GM12878 (cell line): ENCODE measurements around the gene SNRPD3. TPM values are rescaled to one million over a fixed set of nuclear protein-coding genes. Genes with fewer than 3 reads are reported as not detected.

Source experiments
- ATAC-seq: fragments of 200-7000 bp; cut with Tn5 transposase; 3 replicates; pipeline ENCODE4 v1.9.1; 2020; ENCODE audit warnings: mild to moderate bottlenecking, moderate library complexity
- BruUV-seq: library from RNA; stranded (reverse); fragments of 400-500 nt; replicated peaks from 2 replicates; lab custom pipeline; 2021; lab: Mats Ljungman, UMichigan
- CTCF ChIA-PET: fragments of 300-600 bp; sonication (Branson Sonifier 250); formaldehyde crosslinking; extraction: SDS; loops from one replicate; lab custom pipeline; 2021; ENCODE audit warnings: inconsistent platforms; lab: Yijun Ruan, JAX
- POLR2A ChIA-PET: fragments of 350-600 bp; formaldehyde crosslinking; extraction: SDS; loops from one replicate; lab custom pipeline; 2021; ENCODE audit warnings: inconsistent platforms; lab: Charles Lee
- RAD21 ChIA-PET: fragments of 300-600 bp; sonication (Branson Sonifier 250); formaldehyde crosslinking; loops from one replicate; lab custom pipeline; 2023; ENCODE audit warnings: antibody characterized with exemption; ENCODE audit not compliant: unreplicated experiment; lab: Charles Lee
- SMC1A ChIA-PET: fragments of 300-600 bp; sonication (Branson Sonifier 250); formaldehyde crosslinking; loops from one replicate; lab custom pipeline; 2023; ENCODE audit not compliant: unreplicated experiment, uncharacterized antibody; lab: Charles Lee
- DNase-seq: peaks from one replicate; pipeline ENCODE4 v3.0.0-alpha.2; 2011; ENCODE audit warnings: low read depth, low spot score
- FAIRE-seq: peaks from 3 replicates; lab custom pipeline; 2011; peaks lifted over from hg19 to GRCh38; lab: Jason Lieb, UNC
- H2AFZ ChIP-seq: 2 replicates; pipeline ENCODE4 v1.6.0; 2011; ENCODE audit warnings: low read depth, low read length, control low read depth; ENCODE audit not compliant: control insufficient read depth
- H3K27ac ChIP-seq: 2 replicates; pipeline ENCODE4 v1.5.1; 2011; ENCODE audit warnings: control low read depth; ENCODE audit not compliant: control insufficient read depth, insufficient read depth
- H3K27me3 ChIP-seq, 2 experiments: replicated peaks in 1 of 2; 2 replicates each; pipeline versions ENCODE4 v1.6.0 to v1.6.1; 2011; ENCODE audit warnings: low read length in 1 of 2; ENCODE audit not compliant: control insufficient read depth in 2 of 2, insufficient read depth in 2 of 2
- H3K36me3 ChIP-seq, 2 experiments: 2 replicates each; pipeline ENCODE4 v1.5.1; 2011; ENCODE audit warnings: low read length in 1 of 2; ENCODE audit not compliant: control insufficient read depth in 2 of 2, insufficient read depth in 2 of 2
- H3K4me1 ChIP-seq: 2 replicates; pipeline ENCODE4 v1.6.1; 2011; ENCODE audit warnings: mild to moderate bottlenecking, low read length, moderate library complexity, mixed read lengths; ENCODE audit not compliant: control insufficient read depth, insufficient read depth
- H3K4me2 ChIP-seq: 2 replicates; pipeline ENCODE4 v1.6.0; 2011; ENCODE audit warnings: control low read depth; ENCODE audit not compliant: control insufficient read depth, insufficient read depth
- H3K4me3 ChIP-seq: fragments of 200-600 bp; sonication (generic); 2 replicates; pipeline ENCODE4 v1.5.1; 2016
- H3K79me2 ChIP-seq: 2 replicates; pipeline ENCODE4 v1.6.0; 2011; ENCODE audit warnings: low read length; ENCODE audit not compliant: control insufficient read depth, insufficient read depth
- H3K9ac ChIP-seq: 2 replicates; pipeline ENCODE4 v1.8.0; 2011; ENCODE audit warnings: low read length, control low read depth, mixed read lengths; ENCODE audit not compliant: control insufficient read depth, insufficient read depth
- H3K9me3 ChIP-seq: replicated peaks from 3 replicates; pipeline ENCODE4 v1.5.1; 2011; ENCODE audit warnings: mild to moderate bottlenecking, low read length; ENCODE audit not compliant: control insufficient read depth, insufficient read depth
- H4K20me1 ChIP-seq: 2 replicates; pipeline ENCODE4 v1.6.0; 2011; ENCODE audit not compliant: control insufficient read depth, insufficient read depth
- NBN ChIP-seq: fragments of 450-650 bp; IDR thresholded peaks from 2 replicates; pipeline ENCODE4 v1.6.1; 2016
- POLR2A ChIP-seq: IDR thresholded peaks from 2 replicates; pipeline ENCODE4 v1.6.1; 2011; ENCODE audit warnings: low read depth, mild to moderate bottlenecking, low read length
- POLR2AphosphoS5 ChIP-seq: IDR thresholded peaks from 2 replicates; pipeline ENCODE4 v1.6.1; 2011; ENCODE audit warnings: mild to moderate bottlenecking, low read length, inconsistent platforms
- POU2F2 ChIP-seq: IDR thresholded peaks from 3 replicates; pipeline ENCODE4 v1.6.1; 2011; ENCODE audit warnings: low read depth, mild to moderate bottlenecking, low read length, borderline replicate concordance
- SMARCA5 ChIP-seq: fragments of 450-650 bp; IDR thresholded peaks from 2 replicates; pipeline ENCODE4 v1.6.1; 2017; ENCODE audit warnings: mild to moderate bottlenecking
- WGBS: methylation state at CpG from one replicate; pipeline ENCODE4 v1.1.6; 2016; ENCODE audit warnings: low lambda C conversion rate; ENCODE audit not compliant: insufficient replicate concordance, insufficient coverage; ENCODE audit errors: missing lambda C conversion rate; 5-methylcytosine and 5-hydroxymethylcytosine counted together
- in situ Hi-C: fragments of 300-500 bp; cut with MboI; formaldehyde crosslinking; loops from 9 replicates; pipeline ENCODE4 v1.14.3; 2018; ENCODE audit warnings: mixed read lengths
- intact Hi-C: fragments of 100-400 bp; cut with micrococcal nuclease; formaldehyde crosslinking; loops from one replicate; pipeline ENCODE4 v1.14.2; 2022; ENCODE audit not compliant: unreplicated experiment
- polyA plus RNA-seq, 11 experiments: library from polyadenylated mRNA; depleted of rRNA in 4 of 11; unstranded in 6 of 11; stranded (reverse) in 5 of 11; fragments of >200 nt; fragmentation: Nextera tagmentation in 4 of 11; fragmentation: Illumina TruSeq in 1 of 11; extraction: Ambion mirVana in 4 of 11; extraction: Trizol in 1 of 11; gene quantifications; 1 replicate in 1 of 11; 2 replicates in 10 of 11; pipeline versions ENCODE4 v1.2.1 to v1.2.3, GENCODE V29; 2011 to 2016; ENCODE audit warnings: inconsistent platforms in 2 of 11, missing spikeins in 2 of 11, low read depth in 1 of 11
- total RNA-seq, 4 experiments: library from RNA; depleted of rRNA in 3 of 4; stranded (reverse); fragments of >200 nt in 3 of 4; fragmentation: Illumina TruSeq in 1 of 4; extraction: Trizol in 1 of 4; gene quantifications; 2 replicates each; pipeline versions ENCODE4 v1.2.1 to v1.2.3, GENCODE V29; 2013 to 2021
- TF ChIP-seq, protein P1 (sequence below): fragments of 450-650 bp; IDR thresholded peaks from 2 replicates; pipeline ENCODE4 v1.6.1; 2016; ENCODE audit warnings: mild to moderate bottlenecking
- TF ChIP-seq, protein P2 (sequence below): fragments of 450-650 bp; formaldehyde crosslinking; IDR thresholded peaks from 2 replicates; pipeline ENCODE4 v1.4.0; 2022; ENCODE audit warnings: mild to moderate bottlenecking, moderate library complexity

The SNRPD3 gene
- total and polyA plus RNA-seq, 10 of the 15 experiments (the other 5 are each of a cell fraction or from before 2014, with no cell fraction given), result 112 to 324 (median 242) TPM

DNA sequence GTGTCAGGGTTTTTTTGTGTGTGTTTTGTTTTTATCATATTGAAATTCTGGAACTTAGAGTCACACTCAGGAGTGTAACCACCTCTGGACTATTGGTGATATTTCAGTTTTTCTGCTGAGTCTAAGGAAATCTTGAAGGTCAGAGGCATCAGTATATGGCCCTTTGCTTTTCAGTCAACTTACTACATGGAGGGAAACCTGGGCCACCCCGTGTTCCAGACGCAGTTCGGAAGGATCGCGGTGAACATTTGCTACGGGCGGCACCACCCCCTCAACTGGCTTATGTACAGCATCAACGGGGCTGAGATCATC, 40.8 kb upstream of the SNRPD3 start:
- H2AFZ ChIP-seq, result peak overlapping the region; percentile 15
- in situ Hi-C loops, result loop anchor here (5.0 kb wide), 1 partner anchor 83 kb away; no protein-coding TSS in a partner anchor

More for the DNA sequence above, 40.8 kb upstream of the SNRPD3 start:
- intact Hi-C loops, result no loop called here
- RAD21 ChIA-PET, result interaction anchor here (1.0 to 3.3 kb wide), 9 partner anchors 7 to 116 kb away, joined by 3 to 42 read pairs (median 4); no protein-coding TSS in a partner anchor
- TF ChIP-seq NBN (0 out of 2 replicates have a peak, but pooled peaks have one; percentile 25), POLR2A (no peak), SMARCA5 (peak; percentile 40; the same call in 1 of the 2 replicates), POU2F2 (0 out of 3 replicates have a peak, but pooled peaks have one; percentile 24), POLR2AphosphoS5 (0 out of 2 replicates have a peak, but pooled peaks have one; percentile 2)
- TF ChIP-seq, protein P1, sequence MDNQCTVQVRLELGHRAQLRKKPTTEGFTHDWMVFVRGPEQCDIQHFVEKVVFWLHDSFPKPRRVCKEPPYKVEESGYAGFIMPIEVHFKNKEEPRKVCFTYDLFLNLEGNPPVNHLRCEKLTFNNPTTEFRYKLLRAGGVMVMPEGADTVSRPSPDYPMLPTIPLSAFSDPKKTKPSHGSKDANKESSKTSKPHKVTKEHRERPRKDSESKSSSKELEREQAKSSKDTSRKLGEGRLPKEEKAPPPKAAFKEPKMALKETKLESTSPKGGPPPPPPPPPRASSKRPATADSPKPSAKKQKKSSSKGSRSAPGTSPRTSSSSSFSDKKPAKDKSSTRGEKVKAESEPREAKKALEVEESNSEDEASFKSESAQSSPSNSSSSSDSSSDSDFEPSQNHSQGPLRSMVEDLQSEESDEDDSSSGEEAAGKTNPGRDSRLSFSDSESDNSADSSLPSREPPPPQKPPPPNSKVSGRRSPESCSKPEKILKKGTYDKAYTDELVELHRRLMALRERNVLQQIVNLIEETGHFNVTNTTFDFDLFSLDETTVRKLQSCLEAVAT, result peak; percentile 37; the same call in 1 of the 2 replicates
- TF ChIP-seq, protein P2, sequence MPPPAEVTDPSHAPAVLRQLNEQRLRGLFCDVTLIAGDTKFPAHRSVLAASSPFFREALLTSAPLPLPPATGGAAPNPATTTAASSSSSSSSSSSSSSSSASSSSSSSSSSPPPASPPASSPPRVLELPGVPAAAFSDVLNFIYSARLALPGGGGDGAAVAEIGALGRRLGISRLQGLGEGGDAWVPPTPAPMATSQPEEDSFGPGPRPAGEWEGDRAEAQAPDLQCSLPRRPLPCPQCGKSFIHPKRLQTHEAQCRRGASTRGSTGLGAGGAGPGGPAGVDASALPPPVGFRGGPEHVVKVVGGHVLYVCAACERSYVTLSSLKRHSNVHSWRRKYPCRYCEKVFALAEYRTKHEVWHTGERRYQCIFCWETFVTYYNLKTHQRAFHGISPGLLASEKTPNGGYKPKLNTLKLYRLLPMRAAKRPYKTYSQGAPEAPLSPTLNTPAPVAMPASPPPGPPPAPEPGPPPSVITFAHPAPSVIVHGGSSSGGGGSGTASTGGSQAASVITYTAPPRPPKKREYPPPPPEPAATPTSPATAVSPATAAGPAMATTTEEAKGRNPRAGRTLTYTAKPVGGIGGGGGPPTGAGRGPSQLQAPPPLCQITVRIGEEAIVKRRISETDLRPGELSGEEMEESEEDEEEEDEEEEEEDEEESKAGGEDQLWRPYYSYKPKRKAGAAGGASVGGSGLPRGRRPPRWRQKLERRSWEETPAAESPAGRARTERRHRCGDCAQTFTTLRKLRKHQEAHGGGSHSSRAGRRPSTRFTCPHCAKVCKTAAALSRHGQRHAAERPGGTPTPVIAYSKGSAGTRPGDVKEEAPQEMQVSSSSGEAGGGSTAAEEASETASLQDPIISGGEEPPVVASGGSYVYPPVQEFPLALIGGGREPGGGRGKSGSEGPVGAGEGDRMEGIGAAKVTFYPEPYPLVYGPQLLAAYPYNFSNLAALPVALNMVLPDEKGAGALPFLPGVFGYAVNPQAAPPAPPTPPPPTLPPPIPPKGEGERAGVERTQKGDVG, result no peak
- TF ChIP-seq, all 136 proteins: peak for 5
- Histone ChIP-seq H3K79me2 (no peaks in the 10 kb centered on the region), H4K20me1 (no peaks in the 10 kb centered on the region), H3K9me3 (no peaks in the 10 kb centered on the region), H3K4me1 (peaks cover 51% of the 10 kb centered on the region), H3K36me3 (no peaks in the 10 kb centered on the region), H3K9ac (peak overlapping the region; percentile 15; the same call in 1 of the 2 replicates), H3K27ac (peak overlapping the region; percentile 57), H3K4me3 (no peak overlapping the region), H3K27me3 (no peaks in the 10 kb centered on the region), H3K4me2 (peak overlapping the region; percentile 69)
- FAIRE-seq, result no peak
- SMC1A ChIA-PET, result interaction anchor here (1.0 to 2.8 kb wide), 6 partner anchors 9 to 112 kb away, joined by 3 to 19 read pairs (median 8); partner anchors contain the start of gene ADORA2A
- CTCF ChIA-PET, result interaction anchor here (0.6 to 5.8 kb wide), 10 partner anchors 8 to 1989 kb away, joined by 3 to 39 read pairs (median 3); no protein-coding TSS in a partner anchor
- no TSS peak for BruUV-seq
- no peak for ATAC-seq
- POLR2A ChIA-PET, result interaction anchor here (1.2 to 3.3 kb wide), 5 partner anchors 9 to 87 kb away, joined by 3 to 28 read pairs (median 16); partner anchors contain the start of gene ADORA2A
- 39% methylated on average over 8 of the region's 8 CpGs for WGBS
- DNase-seq, result no peak
